HCT116 (cell line): ENCODE data around the gene PIEZO2. TPM values are rescaled to one million over a fixed set of nuclear protein-coding genes. Genes with fewer than 3 reads are reported as not detected.

Source experiments
- ATAC-seq: fragments of 200-7000 bp; cut with Tn5 transposase; 2 replicates; pipeline ENCODE4 v1.9.1; 2020; ENCODE audit warnings: mild to moderate bottlenecking, moderate library complexity
- BruUV-seq: library from RNA; stranded (reverse); fragments of 400-500 nt; replicated peaks from 2 replicates; lab custom pipeline; 2021; lab: Mats Ljungman, UMichigan
- CTCF ChIA-PET: fragments of 300-600 bp; sonication (Branson Sonifier 250); formaldehyde crosslinking; loops from one replicate; lab custom pipeline; 2021; ENCODE audit warnings: antibody characterized with exemption; lab: Charles Lee
- POLR2A ChIA-PET: fragments of 300-600, 350-600 bp; sonication (Branson Sonifier 250); formaldehyde crosslinking; loops from one replicate; lab custom pipeline; 2021; ENCODE audit warnings: antibody characterized with exemption; lab: Charles Lee
- RAD21 ChIA-PET, 2 experiments: fragments of 300-600 bp; sonication (Branson Sonifier 250); formaldehyde crosslinking; loops; one replicate each; lab custom pipeline; 2023; ENCODE audit warnings: low total read pairs in 2 of 2; ENCODE audit not compliant: uncharacterized antibody in 2 of 2, unreplicated experiment in 2 of 2, low non-redundant PET in 1 of 2; lab: Charles Lee
- DNase-seq: peaks from one replicate; pipeline ENCODE4 v3.0.0-alpha.2; 2010; ENCODE audit warnings: low read depth, low spot score
- H2AFZ ChIP-seq: fragments of 200-600 bp; shearing (Covaris generic), sonication (generic); 2 replicates; pipeline ENCODE4 v1.6.1; 2017; ENCODE audit warnings: low read depth, mixed run types, mixed read lengths, antibody characterized with exemption, low read length; ENCODE audit not compliant: poor library complexity, severe bottlenecking
- H3K27ac ChIP-seq: 2 replicates; pipeline ENCODE4 v1.5.1; 2012; ENCODE audit warnings: low read depth, low read length
- H3K27me3 ChIP-seq: fragments of 200-600 bp; sonication (generic); 2 replicates; pipeline ENCODE4 v1.6.1; 2016; ENCODE audit warnings: mixed run types, low read length, mixed read lengths; ENCODE audit not compliant: insufficient read depth
- H3K36me3 ChIP-seq, 2 experiments: fragments of 200-500 bp in 1 of 2; fragments of 200-600 bp in 1 of 2; sonication (Bioruptor generic) in 1 of 2; sonication (generic) in 1 of 2; 2 replicates each; pipeline versions ENCODE4 v1.5.1 to v1.6.1; 2014 to 2016; ENCODE audit warnings: low read length in 2 of 2, inconsistent platforms in 1 of 2, mixed read lengths in 1 of 2, mixed run types in 1 of 2; ENCODE audit not compliant: insufficient read depth in 2 of 2, control insufficient read depth in 1 of 2
- H3K4me1 ChIP-seq, 2 experiments: fragments of 200-600 bp in 1 of 2; sonication (generic) in 1 of 2; 2 replicates each; pipeline versions ENCODE4 v1.5.1 to v1.6.1; 2012 to 2017; ENCODE audit warnings: low read length in 2 of 2, inconsistent platforms in 1 of 2, mild to moderate bottlenecking in 1 of 2, mixed read lengths in 1 of 2, mixed run types in 1 of 2, moderate library complexity in 1 of 2; ENCODE audit not compliant: insufficient read depth in 2 of 2, control insufficient read depth in 1 of 2
- H3K4me2 ChIP-seq: fragments of 200-600 bp; sonication (generic); 2 replicates; pipeline ENCODE4 v1.6.1; 2017; ENCODE audit warnings: mixed run types, low read length, mixed read lengths
- H3K4me3 ChIP-seq, 2 experiments: fragments of 200-600 bp in 1 of 2; sonication (generic) in 1 of 2; replicated peaks in 1 of 2; 2 replicates each; pipeline ENCODE4 v1.5.1; 2011 to 2016; ENCODE audit warnings: low read length in 2 of 2, control low read depth in 1 of 2, low read depth in 1 of 2, mild to moderate bottlenecking in 1 of 2, mixed read lengths in 1 of 2, mixed run types in 1 of 2
- H3K79me2 ChIP-seq: fragments of 200-600 bp; sonication (generic); 2 replicates; pipeline ENCODE4 v1.6.1; 2017; ENCODE audit warnings: mild to moderate bottlenecking, mixed run types, low read length, moderate library complexity, mixed read lengths; ENCODE audit not compliant: insufficient read depth
- H3K9ac ChIP-seq: fragments of 200-600 bp; sonication (generic); 2 replicates; pipeline ENCODE4 v1.6.1; 2016; ENCODE audit warnings: low read length, mixed read lengths
- H3K9me2 ChIP-seq: fragments of 200-600 bp; sonication (generic), shearing (Covaris generic); 2 replicates; pipeline ENCODE4 v1.6.1; 2017; ENCODE audit warnings: mixed run types, mild to moderate bottlenecking, moderate library complexity; ENCODE audit not compliant: insufficient read depth
- H3K9me3 ChIP-seq, 2 experiments: fragments of 200-500 bp in 1 of 2; fragments of 200-600 bp in 1 of 2; sonication (Bioruptor generic) in 1 of 2; sonication (generic) in 1 of 2; 2 replicates each; pipeline ENCODE4 v1.6.1; 2014 to 2017; ENCODE audit warnings: low read length in 2 of 2, mixed read lengths in 2 of 2, inconsistent platforms in 1 of 2, low read depth in 1 of 2, mild to moderate bottlenecking in 1 of 2, mixed run types in 1 of 2, moderate library complexity in 1 of 2; ENCODE audit not compliant: control insufficient read depth in 1 of 2, insufficient read depth in 1 of 2
- H4K20me1 ChIP-seq: fragments of 200-600 bp; sonication (generic), shearing (Covaris generic); 2 replicates; pipeline ENCODE4 v1.6.1; 2017; ENCODE audit warnings: mixed run types, mild to moderate bottlenecking, moderate library complexity; ENCODE audit not compliant: insufficient read depth
- ATF3 ChIP-seq: IDR thresholded peaks from 2 replicates; pipeline ENCODE4 v1.6.1; 2012
- EGR1 ChIP-seq: IDR thresholded peaks from 2 replicates; pipeline ENCODE4 v1.6.1; 2012; ENCODE audit warnings: low read depth
- EZH2 ChIP-seq: fragments of 200-600 bp; sonication (generic); IDR thresholded peaks from 2 replicates; pipeline ENCODE4 v1.6.1; 2017; ENCODE audit warnings: antibody characterized with exemption, mixed run types
- FOSL1 ChIP-seq: IDR thresholded peaks from 2 replicates; pipeline ENCODE4 v1.6.1; 2012; ENCODE audit warnings: low read depth
- POLR2A ChIP-seq: IDR thresholded peaks from 2 replicates; pipeline ENCODE4 v1.7.0; 2011; ENCODE audit warnings: borderline replicate concordance; ENCODE audit not compliant: insufficient read depth, insufficient read length; ENCODE audit errors: extremely low read depth
- RAD21 ChIP-seq: IDR thresholded peaks from 2 replicates; pipeline ENCODE4 v1.6.1; 2012; ENCODE audit warnings: low read depth, mild to moderate bottlenecking
- ZBTB33 ChIP-seq: IDR thresholded peaks from 2 replicates; pipeline ENCODE4 v1.6.1; 2011; ENCODE audit warnings: mild to moderate bottlenecking, low read length, moderate library complexity; ENCODE audit not compliant: insufficient replicate concordance; ENCODE audit errors: extremely low read depth
- intact Hi-C: fragments of 100-400 bp; cut with micrococcal nuclease; formaldehyde crosslinking; loops from 2 replicates; pipeline ENCODE4 v1.10.0; 2022
- total RNA-seq: library from RNA; stranded (reverse); gene quantifications from one replicate; pipeline ENCODE4 v1.2.1, GENCODE V29; 2021; ENCODE audit not compliant: unreplicated experiment

Gene PIEZO2
- total RNA-seq, 1 experiment from 2014 or later: 0.34 TPM

GRCh38 chr18:10688766-10689165 lies 460.6 kb downstream of the PIEZO2 start:
- no TSS peak for BruUV-seq
- H3K9me2 ChIP-seq: no peaks in the 10 kb centered on the region
- no peak overlapping the region for H3K4me2 ChIP-seq
- H4K20me1 ChIP-seq: no peaks in the 10 kb centered on the region
- H3K27me3 ChIP-seq: peaks cover 8% of the 10 kb centered on the region; the same call in 1 of the 2 replicates
- H3K4me1 ChIP-seq: no peaks in the 10 kb centered on the region
- RAD21 ChIA-PET: no interaction called here
- H2AFZ ChIP-seq: no peak overlapping the region
- DNase-seq: no peak
- no peak for TF ChIP-seq POLR2A
- no peak for TF ChIP-seq RAD21
- TF ChIP-seq ZBTB33: no peak
- TF ChIP-seq ATF3: no peak
- no peak for TF ChIP-seq FOSL1
- TF ChIP-seq EGR1: no peak
- no peak for TF ChIP-seq EZH2
- TF ChIP-seq, all 23 proteins: peak for 0
- Histone ChIP-seq H3K27ac (no peak overlapping the region), H3K79me2 (no peaks in the 10 kb centered on the region), H3K4me3 (no peak overlapping the region), H3K9me3 (no peaks in the 10 kb centered on the region), H3K36me3 (no peaks in the 10 kb centered on the region), H3K9ac (no peak overlapping the region)
- ChIA-PET CTCF (no interaction called here), POLR2A (no interaction called here)
- no peak for ATAC-seq
- intact Hi-C loops: no loop called here
